ENCODE measurements around the gene PIK3R1. TPM values are rescaled to one million over a fixed set of nuclear protein-coding genes. Genes with fewer than 3 reads are reported as not detected.

Gene PIK3R1
- total RNA-seq, 1 donor from 2014 or later, result 80.4 TPM

GRCh38 chr5:68303038-68303738, 87.6 kb downstream of the PIK3R1 start:
- Mint-ChIP-seq H3K27ac (peak overlapping the region; percentile 73), H3K4me3 (no peak overlapping the region), H3K9me3 (peaks cover under 1% of the 10 kb centered on the region), H3K4me1 (peaks cover 69% of the 10 kb centered on the region), H3K27me3 (ENCODE audit: low read depth) (no peaks in the 10 kb centered on the region), H3K36me3 (peaks cover 10% of the 10 kb centered on the region)
- TF ChIP-seq CTCF (IDR thresholded peaks at IDR 0.05; ENCODE audit: unreplicated experiment), result no peak
- DNase-seq (ENCODE audit: low spot score in 2 of 2, unreplicated experiment in 2 of 2), result no peak

DNA sequence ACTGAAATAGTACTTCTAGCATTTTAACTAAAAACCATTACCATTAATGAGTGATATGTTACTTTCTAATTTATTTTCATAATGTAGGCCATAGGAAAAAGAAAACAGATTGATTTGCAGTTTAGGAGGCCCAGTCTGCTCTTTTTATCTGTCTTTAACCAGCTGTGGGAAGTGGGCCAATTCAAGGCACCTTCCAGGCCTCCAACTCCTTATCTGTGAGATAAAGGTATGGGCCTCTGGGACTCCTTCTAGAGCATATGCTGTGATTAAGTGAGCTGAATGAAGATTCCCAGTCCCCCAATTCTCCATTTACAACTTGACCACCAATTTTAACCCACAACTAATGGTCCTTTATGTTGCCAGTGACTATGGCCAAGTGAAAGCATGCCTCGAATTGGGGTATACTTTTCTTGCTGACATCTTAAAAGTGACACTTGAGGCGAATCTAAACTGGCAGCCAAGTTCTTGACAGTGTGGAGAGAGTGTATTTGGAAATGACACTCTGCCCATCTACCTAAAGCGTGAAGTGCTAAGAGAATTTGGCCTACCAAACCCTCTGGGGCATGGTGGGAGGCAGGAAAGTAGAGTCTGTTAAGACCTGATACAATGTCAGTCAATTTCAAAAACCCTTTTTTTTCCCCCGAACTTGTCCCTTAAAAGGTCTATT, 88.3 kb downstream of the PIK3R1 start:
- Mint-ChIP-seq H3K4me1 (peaks cover 62% of the 10 kb centered on the region), H3K27me3 (ENCODE audit: low read depth) (no peaks in the 10 kb centered on the region), H3K4me3 (no peak overlapping the region), H3K36me3 (peaks cover 12% of the 10 kb centered on the region), H3K27ac (peak overlapping the region; percentile 73), H3K9me3 (peaks cover 4% of the 10 kb centered on the region)
- no peak for TF ChIP-seq CTCF (IDR thresholded peaks at IDR 0.05; ENCODE audit: unreplicated experiment)
- DNase-seq (ENCODE audit: low spot score in 2 of 2, unreplicated experiment in 2 of 2), result no peak

DNA sequence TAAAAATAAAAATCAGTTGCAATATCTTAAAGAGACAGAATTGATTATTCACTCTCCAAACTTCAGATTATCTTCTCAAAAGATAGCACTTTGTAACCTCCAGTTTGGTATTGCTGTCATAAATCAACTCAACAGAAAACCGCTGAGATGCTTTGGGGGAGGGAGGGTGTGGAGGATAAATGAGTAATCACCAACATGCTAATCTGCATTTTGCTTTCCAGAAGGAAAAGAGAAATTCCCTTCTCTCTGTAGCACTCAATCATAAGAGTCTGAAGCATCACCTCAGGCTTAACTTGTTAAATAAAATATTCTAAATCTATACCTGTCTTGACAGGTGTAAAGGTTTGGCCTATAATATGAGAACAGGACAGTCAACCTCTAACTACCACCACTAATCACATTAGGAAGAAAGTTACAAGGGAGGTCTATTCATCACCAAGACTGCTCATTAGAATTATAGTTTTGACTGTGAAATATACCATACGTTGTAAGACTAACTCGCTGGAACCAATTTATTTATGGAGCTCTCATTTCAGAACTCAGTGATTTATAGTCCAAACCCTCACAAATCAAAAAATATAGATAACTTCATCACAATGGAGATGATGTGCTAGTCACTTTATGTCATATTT, 89.0 kb downstream of the PIK3R1 start:
- peak overlapping the region; percentile 73 for H3K27ac Mint-ChIP-seq
- H3K36me3 Mint-ChIP-seq, result peaks cover 9% of the 10 kb centered on the region
- no peak for TF ChIP-seq CTCF (IDR thresholded peaks at IDR 0.05; ENCODE audit: unreplicated experiment)
- H3K4me3 Mint-ChIP-seq, result no peak overlapping the region
- H3K27me3 Mint-ChIP-seq (ENCODE audit: low read depth), result no peaks in the 10 kb centered on the region
- H3K9me3 Mint-ChIP-seq, result peaks cover 4% of the 10 kb centered on the region
- DNase-seq (ENCODE audit: low spot score in 2 of 2, unreplicated experiment in 2 of 2), result no peak
- peaks cover 55% of the 10 kb centered on the region for H3K4me1 Mint-ChIP-seq

GRCh38 chr5:68305223-68305870, 89.8 kb downstream of the PIK3R1 start:
- no peak for DNase-seq (ENCODE audit: low spot score in 2 of 2, unreplicated experiment in 2 of 2)
- no peak overlapping the region for H3K27ac Mint-ChIP-seq
- no peaks in the 10 kb centered on the region for H3K27me3 Mint-ChIP-seq (ENCODE audit: low read depth)
- peaks cover 5% of the 10 kb centered on the region for H3K36me3 Mint-ChIP-seq
- TF ChIP-seq CTCF (IDR thresholded peaks at IDR 0.05; ENCODE audit: unreplicated experiment), result no peak
- H3K4me3 Mint-ChIP-seq, result no peak overlapping the region
- peaks cover 4% of the 10 kb centered on the region for H3K9me3 Mint-ChIP-seq
- peaks cover 50% of the 10 kb centered on the region for H3K4me1 Mint-ChIP-seq

DNA sequence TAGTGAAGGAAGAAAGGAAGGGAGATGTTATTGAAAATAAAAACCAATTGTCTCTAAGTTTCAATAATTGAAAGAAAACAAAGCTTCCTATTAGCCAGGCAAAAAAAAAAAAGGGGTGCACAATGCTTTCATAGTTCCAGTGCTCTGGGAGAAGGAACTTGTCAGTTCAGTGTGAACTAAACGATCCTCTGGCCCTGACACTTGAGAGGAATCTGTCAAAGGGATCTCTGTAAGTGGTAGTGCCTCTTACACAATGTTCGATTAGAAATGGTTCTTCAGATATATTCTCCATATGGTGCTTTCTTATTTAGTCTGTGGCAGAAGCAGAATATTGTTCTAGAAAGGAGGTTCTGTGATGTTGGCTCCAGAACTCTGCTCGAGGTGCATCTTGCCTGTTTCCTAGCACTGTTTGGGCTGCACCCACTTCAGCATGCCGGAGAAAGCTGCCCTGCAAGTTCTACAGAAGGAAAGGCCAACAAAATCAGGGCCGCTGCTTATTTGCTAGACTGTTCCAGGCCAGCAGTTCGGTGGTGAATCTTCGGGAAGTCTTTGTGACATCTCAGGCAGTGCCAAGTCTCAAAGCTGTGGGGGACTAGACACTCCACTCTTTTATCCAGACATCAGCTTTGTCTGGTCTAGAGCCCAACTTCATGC, 90.9 kb downstream of the PIK3R1 start:
- Mint-ChIP-seq H3K36me3 (peaks cover 4% of the 10 kb centered on the region), H3K4me1 (peaks cover 45% of the 10 kb centered on the region), H3K4me3 (no peak overlapping the region), H3K27me3 (ENCODE audit: low read depth) (no peaks in the 10 kb centered on the region), H3K27ac (peak overlapping the region; percentile 76), H3K9me3 (peaks cover 4% of the 10 kb centered on the region)
- DNase-seq (ENCODE audit: low spot score in 2 of 2, unreplicated experiment in 2 of 2), result no peak
- TF ChIP-seq CTCF (IDR thresholded peaks at IDR 0.05; ENCODE audit: unreplicated experiment), result no peak

Measured in mesothelial cell of epicardium (in vitro differentiated cells).